ENCODE data around the gene SLC19A1. TPM values are rescaled to one million over a fixed set of nuclear protein-coding genes. Genes with fewer than 3 reads are reported as not detected.

Gene SLC19A1
- total and polyA plus RNA-seq, 2 donors, result 3.5 to 8.9 TPM

DNA sequence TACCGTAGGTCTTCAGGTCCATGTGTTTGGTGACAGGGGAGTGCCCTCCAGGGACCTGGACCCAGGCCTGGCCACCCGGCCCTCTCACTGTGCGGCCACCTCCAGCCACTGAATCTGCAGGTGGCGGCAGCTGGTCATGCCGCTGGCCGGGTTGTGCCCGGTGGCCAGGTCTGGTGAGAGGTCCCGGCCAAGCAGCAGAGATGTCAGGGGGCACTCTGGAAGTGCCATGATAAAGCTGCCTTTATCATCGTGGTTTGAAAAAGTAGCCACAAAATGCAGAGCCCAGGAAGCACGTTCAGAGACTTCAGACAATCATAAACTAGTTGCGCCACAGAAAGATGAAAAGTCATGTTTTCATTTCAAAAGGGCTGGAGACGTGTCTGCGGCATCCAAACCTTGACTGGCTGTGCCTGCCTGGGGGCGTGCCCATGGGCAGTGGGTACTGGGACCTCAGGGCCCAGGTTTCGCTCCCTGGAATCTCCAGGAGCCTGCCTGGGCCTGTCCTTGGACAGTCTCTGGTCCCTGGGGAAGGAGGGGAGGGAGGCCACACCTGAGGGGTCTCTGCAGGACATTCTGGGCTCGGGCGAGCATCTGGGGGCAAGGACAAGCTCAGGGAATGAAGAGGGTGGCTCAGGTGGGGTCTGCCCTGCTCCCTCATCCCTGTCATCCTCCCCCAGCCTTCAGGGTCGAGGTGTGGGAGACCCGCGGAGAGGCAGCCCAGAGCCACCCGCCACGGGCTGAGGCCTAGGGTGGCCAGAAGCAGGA lies 92.4 kb downstream of the SLC19A1 start:
- WGBS, result 84% methylated on average over 22 of the region's 22 CpGs
- DNase-seq (ENCODE audit: low read depth in 6 of 9, low spot score in 9 of 9), result no peak
- H3K27me3 ChIP-seq (ENCODE audit: control insufficient read depth in 2 of 2, insufficient read depth in 1 of 2, low read length in 1 of 2), result peaks cover 0 to 4% of the 10 kb centered on the region in 2 donors
- H3K4me3 ChIP-seq (ENCODE audit: low read length in 2 of 2), result no peak overlapping the region
- H3K36me3 ChIP-seq (ENCODE audit: control insufficient read depth in 2 of 2, insufficient read depth in 2 of 2, low read length in 1 of 2), result no peaks in the 10 kb centered on the region
- H3K27ac ChIP-seq (ENCODE audit: low read depth in 1 of 2, low read length in 1 of 2), result no peak overlapping the region
- peaks cover 0 to 8% of the 10 kb centered on the region in 2 donors for H3K4me1 ChIP-seq (ENCODE audit: control insufficient read depth in 2 of 2, insufficient read depth in 2 of 2, low read length in 2 of 2)
- H3K9me3 ChIP-seq (ENCODE audit: control insufficient read depth in 2 of 2, insufficient read depth in 1 of 2, low read length in 1 of 2), result no peaks in the 10 kb centered on the region

DNA sequence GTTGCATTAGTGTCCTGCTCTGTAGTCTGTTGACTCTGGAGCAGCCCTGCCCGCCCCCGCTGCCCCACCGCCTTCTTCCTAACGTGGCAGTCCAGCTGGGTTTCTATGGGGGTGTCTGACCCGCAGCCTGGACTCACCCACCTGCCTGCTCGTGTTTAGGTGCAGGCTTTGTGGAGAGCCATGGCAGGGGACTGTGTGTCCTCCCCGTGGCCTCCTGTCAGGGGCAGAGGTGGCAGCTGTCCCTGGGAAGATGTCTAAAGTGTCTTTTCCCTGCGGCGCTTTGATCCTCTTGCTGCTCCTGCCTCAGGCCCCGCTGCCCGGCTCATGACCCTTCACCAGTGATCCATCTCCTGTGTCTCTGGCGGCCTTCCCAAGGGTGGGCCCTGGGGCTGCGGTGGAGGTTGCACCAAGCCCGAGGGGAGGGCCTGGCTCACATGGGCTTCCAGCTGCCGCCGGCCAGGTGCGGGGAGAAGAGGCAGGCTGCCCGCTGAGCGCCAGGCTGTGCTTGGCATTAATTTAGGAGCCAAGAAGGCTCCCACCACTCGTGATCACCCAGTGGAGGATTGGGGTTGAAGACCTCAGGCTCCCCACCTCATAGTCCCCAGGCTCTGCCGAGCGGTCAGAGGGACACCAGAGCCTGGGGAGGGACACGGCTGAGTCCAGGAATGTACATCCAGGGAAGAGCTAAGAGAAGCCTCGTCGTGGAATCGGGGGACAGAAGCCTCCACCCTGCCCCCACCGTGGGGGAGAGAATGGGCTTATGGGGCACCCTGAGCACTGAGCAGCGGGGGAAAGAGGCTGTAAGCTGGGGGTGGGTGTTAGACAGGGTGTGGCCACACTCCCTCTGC lies 93.2 kb downstream of the SLC19A1 start:
- 93% methylated on average over 28 of the region's 28 CpGs for WGBS
- H3K36me3 ChIP-seq (ENCODE audit: control insufficient read depth in 2 of 2, insufficient read depth in 2 of 2, low read length in 1 of 2), result no peaks in the 10 kb centered on the region
- H3K27ac ChIP-seq (ENCODE audit: low read depth in 1 of 2, low read length in 1 of 2), result no peak overlapping the region
- no peaks in the 10 kb centered on the region for H3K27me3 ChIP-seq (ENCODE audit: control insufficient read depth in 2 of 2, insufficient read depth in 1 of 2, low read length in 1 of 2)
- H3K9me3 ChIP-seq (ENCODE audit: control insufficient read depth in 2 of 2, insufficient read depth in 1 of 2, low read length in 1 of 2), result peaks cover 0 to 5% of the 10 kb centered on the region in 2 donors
- peaks cover 0 to 6% of the 10 kb centered on the region in 2 donors for H3K4me1 ChIP-seq (ENCODE audit: control insufficient read depth in 2 of 2, insufficient read depth in 2 of 2, low read length in 2 of 2)
- no peak overlapping the region for H3K4me3 ChIP-seq (ENCODE audit: low read length in 2 of 2)
- no peak for DNase-seq (ENCODE audit: low read depth in 6 of 9, low spot score in 9 of 9)

DNA sequence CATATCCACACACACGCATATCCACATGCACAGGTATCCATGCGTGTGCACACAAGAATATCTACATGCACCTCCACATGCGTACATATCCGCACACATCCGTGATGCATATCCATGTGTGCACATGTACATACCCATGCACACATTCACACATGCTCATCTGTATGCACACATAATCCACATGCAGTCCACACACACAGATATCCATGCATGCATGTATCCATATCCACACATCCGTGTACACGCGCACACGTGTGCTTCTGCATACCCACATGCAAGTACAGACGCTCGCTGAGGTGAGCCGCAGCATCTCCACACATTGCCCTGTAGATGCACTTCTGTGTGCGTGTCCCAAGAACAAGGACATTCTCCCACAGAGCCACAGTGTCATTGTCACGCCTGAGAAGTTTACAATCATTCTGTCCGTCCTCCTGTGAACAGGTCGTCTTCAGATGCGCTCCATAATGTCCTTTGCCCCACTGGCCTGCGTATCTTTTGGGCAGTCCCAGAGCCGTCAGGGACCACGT lies 93.9 kb downstream of the SLC19A1 start:
- Histone ChIP-seq H3K9me3 (ENCODE audit: control insufficient read depth in 2 of 2, insufficient read depth in 1 of 2, low read length in 1 of 2) (peaks cover 0 to 12% of the 10 kb centered on the region in 2 donors), H3K27ac (ENCODE audit: low read depth in 1 of 2, low read length in 1 of 2) (no peak overlapping the region), H3K27me3 (ENCODE audit: control insufficient read depth in 2 of 2, insufficient read depth in 1 of 2, low read length in 1 of 2) (no peaks in the 10 kb centered on the region), H3K4me1 (ENCODE audit: control insufficient read depth in 2 of 2, insufficient read depth in 2 of 2, low read length in 2 of 2) (peaks cover 0 to 6% of the 10 kb centered on the region in 2 donors), H3K4me3 (ENCODE audit: low read length in 2 of 2) (no peak overlapping the region), H3K36me3 (ENCODE audit: control insufficient read depth in 2 of 2, insufficient read depth in 2 of 2, low read length in 1 of 2) (no peaks in the 10 kb centered on the region)
- no peak for DNase-seq (ENCODE audit: low read depth in 6 of 9, low spot score in 9 of 9)
- 92% methylated on average over 20 of the region's 20 CpGs for WGBS

Other genes starting within 250 kb of the SLC19A1 start
- gene COL18A1, start 137.3 kb downstream of the SLC19A1 start, total RNA-seq, result 18.9 TPM
- 58.6 TPM for gene COL18A1, start 137.3 kb downstream of the SLC19A1 start, polyA plus RNA-seq
- 12.8 TPM for gene PCBP3, start 101.3 kb upstream of the SLC19A1 start, total RNA-seq
- gene PCBP3, start 101.3 kb upstream of the SLC19A1 start, polyA plus RNA-seq, result 44.9 TPM

All from thymus (tissue), 11 donors.